ENCODE data around the gene IGSF8.
A peak's percentile ranks its signal among the peaks of the same experiment; 100 is the strongest.

IGSF8 gene, protein sequence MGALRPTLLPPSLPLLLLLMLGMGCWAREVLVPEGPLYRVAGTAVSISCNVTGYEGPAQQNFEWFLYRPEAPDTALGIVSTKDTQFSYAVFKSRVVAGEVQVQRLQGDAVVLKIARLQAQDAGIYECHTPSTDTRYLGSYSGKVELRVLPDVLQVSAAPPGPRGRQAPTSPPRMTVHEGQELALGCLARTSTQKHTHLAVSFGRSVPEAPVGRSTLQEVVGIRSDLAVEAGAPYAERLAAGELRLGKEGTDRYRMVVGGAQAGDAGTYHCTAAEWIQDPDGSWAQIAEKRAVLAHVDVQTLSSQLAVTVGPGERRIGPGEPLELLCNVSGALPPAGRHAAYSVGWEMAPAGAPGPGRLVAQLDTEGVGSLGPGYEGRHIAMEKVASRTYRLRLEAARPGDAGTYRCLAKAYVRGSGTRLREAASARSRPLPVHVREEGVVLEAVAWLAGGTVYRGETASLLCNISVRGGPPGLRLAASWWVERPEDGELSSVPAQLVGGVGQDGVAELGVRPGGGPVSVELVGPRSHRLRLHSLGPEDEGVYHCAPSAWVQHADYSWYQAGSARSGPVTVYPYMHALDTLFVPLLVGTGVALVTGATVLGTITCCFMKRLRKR

DNA sequence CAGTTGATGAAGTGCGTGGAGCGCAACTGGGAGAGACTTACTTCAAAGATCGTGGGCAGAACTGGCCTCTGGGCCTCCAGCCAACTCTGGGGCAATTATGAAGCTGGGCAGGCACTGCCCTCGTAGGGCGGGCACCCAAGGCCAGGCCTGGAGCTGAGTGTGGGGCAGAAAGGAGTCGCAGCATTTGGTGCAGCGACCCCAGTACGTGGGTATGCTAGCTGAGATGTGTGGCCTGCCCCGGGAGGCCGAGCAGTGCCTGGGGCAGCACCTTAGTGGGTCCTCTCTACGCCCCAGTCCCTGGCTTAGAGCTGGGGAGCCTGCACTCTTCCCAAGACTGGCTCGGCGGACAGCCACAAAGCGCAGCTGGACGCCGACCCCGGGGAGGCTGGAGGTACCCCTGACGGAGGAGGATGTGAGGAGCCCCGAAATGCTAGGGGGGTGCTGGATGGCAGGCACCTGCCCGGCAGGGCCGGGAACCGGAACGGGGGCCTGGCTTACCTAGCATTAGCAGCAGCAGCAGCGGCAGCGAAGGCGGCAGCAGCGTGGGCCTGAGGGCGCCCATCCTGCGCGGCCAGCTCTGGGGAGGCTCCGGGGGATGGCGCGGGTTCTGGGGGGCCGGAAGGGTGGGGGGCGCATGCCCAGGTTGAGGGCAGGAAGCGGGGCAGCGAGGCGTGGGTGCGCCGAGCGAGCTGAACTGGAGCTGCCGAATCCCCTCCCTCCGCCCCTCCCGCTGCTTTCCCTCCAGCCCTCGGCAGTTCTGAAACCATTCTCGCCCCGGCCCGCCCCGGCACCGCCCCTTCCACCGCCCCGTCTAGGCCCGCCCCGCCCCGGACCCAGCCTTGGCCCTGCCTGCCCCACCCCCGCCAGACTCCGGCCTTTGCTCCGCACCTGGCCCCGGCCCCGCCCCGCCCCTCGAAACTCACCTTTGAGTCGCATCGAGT is at the start of gene IGSF8:
Gene IGSF8, minus strand, starts transcription at position 709 of the 941 bp plus-strand sequence. Its CDS starts 147 bp downstream, at position 562.
- Histone ChIP-seq H3K36me3 (ENCODE audit: insufficient read depth, low read length) (no peaks in the 10 kb centered on the region), H3K4me3 (ENCODE audit: low read length) (peak within 1 kb of the TSS; percentile 60), H3K9me3 (ENCODE audit: low read length) (no peaks in the 10 kb centered on the region), H3K4me1 (ENCODE audit: insufficient read depth, low read length) (peaks cover 44% of the 10 kb centered on the region), H3K27me3 (ENCODE audit: insufficient read depth, low read length) (no peaks in the 10 kb centered on the region), H2AFZ (ENCODE audit: low read depth, low read length) (peak within 1 kb of the TSS; percentile 63)

DNA sequence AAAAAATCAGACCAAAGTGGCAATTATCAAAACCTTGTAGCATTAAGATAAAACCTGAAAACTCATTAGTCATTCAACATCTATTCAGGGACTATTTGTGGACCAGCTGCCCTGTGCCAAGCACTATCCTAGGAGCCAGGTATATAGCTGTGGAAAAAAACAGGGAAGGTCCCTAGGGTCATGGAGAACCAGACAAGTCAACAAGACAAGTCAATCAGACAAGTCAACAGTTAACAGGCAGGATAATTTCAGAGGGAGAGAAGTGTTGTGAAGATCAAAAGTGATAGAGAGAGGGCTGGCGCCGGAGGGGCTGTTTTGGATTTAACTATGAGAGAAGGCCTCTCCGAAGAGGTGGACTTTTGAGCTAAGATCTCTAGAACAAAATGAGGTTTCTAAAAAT is 49.7 kb upstream of the IGSF8 start:
- no peak overlapping the region for H2AFZ ChIP-seq (ENCODE audit: low read depth, low read length)
- no peaks in the 10 kb centered on the region for H3K36me3 ChIP-seq (ENCODE audit: insufficient read depth, low read length)
- H3K4me1 ChIP-seq (ENCODE audit: insufficient read depth, low read length), result no peaks in the 10 kb centered on the region
- H3K27me3 ChIP-seq (ENCODE audit: insufficient read depth, low read length), result no peaks in the 10 kb centered on the region
- no peak overlapping the region for H3K4me3 ChIP-seq (ENCODE audit: low read length)
- no peaks in the 10 kb centered on the region for H3K9me3 ChIP-seq (ENCODE audit: low read length)

DNA sequence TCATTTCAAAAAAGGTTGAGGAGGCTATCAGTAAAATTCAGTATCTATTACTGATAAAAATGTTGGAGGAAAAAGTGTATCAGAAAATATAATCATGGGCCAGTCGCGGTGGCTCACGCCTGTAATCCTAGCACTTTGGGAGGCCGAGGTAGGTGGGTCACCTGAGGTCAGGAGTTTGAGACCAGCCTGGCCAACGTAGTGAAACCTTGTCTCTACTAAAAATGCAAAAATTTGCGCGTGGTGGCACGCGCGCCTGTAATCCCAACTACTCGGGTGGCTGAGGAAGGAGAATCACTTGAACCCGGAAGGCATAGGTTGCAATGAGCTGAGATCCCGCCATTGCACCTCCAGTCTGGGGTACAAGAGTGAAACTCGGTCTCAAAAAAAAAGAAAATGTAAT is 47.7 kb upstream of the IGSF8 start:
- no peaks in the 10 kb centered on the region for H3K4me1 ChIP-seq (ENCODE audit: insufficient read depth, low read length)
- no peaks in the 10 kb centered on the region for H3K36me3 ChIP-seq (ENCODE audit: insufficient read depth, low read length)
- no peak overlapping the region for H3K4me3 ChIP-seq (ENCODE audit: low read length)
- H2AFZ ChIP-seq (ENCODE audit: low read depth, low read length), result no peak overlapping the region
- H3K27me3 ChIP-seq (ENCODE audit: insufficient read depth, low read length), result no peaks in the 10 kb centered on the region
- no peaks in the 10 kb centered on the region for H3K9me3 ChIP-seq (ENCODE audit: low read length)

- Histone ChIP-seq H3K4me1 (ENCODE audit: insufficient read depth, low read length) (no peaks in the 10 kb centered on the region), H3K36me3 (ENCODE audit: insufficient read depth, low read length) (no peaks in the 10 kb centered on the region), H3K27me3 (ENCODE audit: insufficient read depth, low read length) (no peaks in the 10 kb centered on the region), H3K4me3 (ENCODE audit: low read length) (no peak overlapping the region), H3K9me3 (ENCODE audit: low read length) (no peaks in the 10 kb centered on the region), H2AFZ (ENCODE audit: low read depth, low read length) (no peak overlapping the region)
These were observed 46.5 kb upstream of the IGSF8 start for GRCh38 chr1:160144921-160145320.

GRCh38 chr1:160143695-160144094 is 45.3 kb upstream of the IGSF8 start:
- H2AFZ ChIP-seq (ENCODE audit: low read depth, low read length), result no peak overlapping the region
- H3K4me3 ChIP-seq (ENCODE audit: low read length), result no peak overlapping the region
- no peaks in the 10 kb centered on the region for H3K36me3 ChIP-seq (ENCODE audit: insufficient read depth, low read length)
- no peaks in the 10 kb centered on the region for H3K27me3 ChIP-seq (ENCODE audit: insufficient read depth, low read length)
- H3K9me3 ChIP-seq (ENCODE audit: low read length), result no peaks in the 10 kb centered on the region
- H3K4me1 ChIP-seq (ENCODE audit: insufficient read depth, low read length), result no peaks in the 10 kb centered on the region

GRCh38 chr1:160139840-160140239 is 41.4 kb upstream of the IGSF8 start:
- Histone ChIP-seq H3K9me3 (ENCODE audit: low read length) (peaks cover 3% of the 10 kb centered on the region), H3K27me3 (ENCODE audit: insufficient read depth, low read length) (no peaks in the 10 kb centered on the region), H2AFZ (ENCODE audit: low read depth, low read length) (no peak overlapping the region), H3K36me3 (ENCODE audit: insufficient read depth, low read length) (no peaks in the 10 kb centered on the region), H3K4me3 (ENCODE audit: low read length) (no peak overlapping the region), H3K4me1 (ENCODE audit: insufficient read depth, low read length) (no peaks in the 10 kb centered on the region)

GRCh38 chr1:160137216-160137862 is 38.9 kb upstream of the IGSF8 start:
- H3K9me3 ChIP-seq (ENCODE audit: low read length), result peaks cover 3% of the 10 kb centered on the region
- no peak overlapping the region for H3K4me3 ChIP-seq (ENCODE audit: low read length)
- H3K36me3 ChIP-seq (ENCODE audit: insufficient read depth, low read length), result no peaks in the 10 kb centered on the region

GRCh38 chr1:160136926-160137200 is 38.4 kb upstream of the IGSF8 start:
- peaks cover 3% of the 10 kb centered on the region for H3K9me3 ChIP-seq (ENCODE audit: low read length)
- no peak overlapping the region for H3K4me3 ChIP-seq (ENCODE audit: low read length)
- no peak overlapping the region for H2AFZ ChIP-seq (ENCODE audit: low read depth, low read length)
- no peaks in the 10 kb centered on the region for H3K4me1 ChIP-seq (ENCODE audit: insufficient read depth, low read length)
- no peaks in the 10 kb centered on the region for H3K36me3 ChIP-seq (ENCODE audit: insufficient read depth, low read length)
- no peaks in the 10 kb centered on the region for H3K27me3 ChIP-seq (ENCODE audit: insufficient read depth, low read length)

More at GRCh38 chr1:160137216-160137862, 38.9 kb upstream of the IGSF8 start:
- Histone ChIP-seq H3K27me3 (ENCODE audit: insufficient read depth, low read length) (no peaks in the 10 kb centered on the region), H3K4me1 (ENCODE audit: insufficient read depth, low read length) (no peaks in the 10 kb centered on the region), H2AFZ (ENCODE audit: low read depth, low read length) (no peak overlapping the region)

DNA sequence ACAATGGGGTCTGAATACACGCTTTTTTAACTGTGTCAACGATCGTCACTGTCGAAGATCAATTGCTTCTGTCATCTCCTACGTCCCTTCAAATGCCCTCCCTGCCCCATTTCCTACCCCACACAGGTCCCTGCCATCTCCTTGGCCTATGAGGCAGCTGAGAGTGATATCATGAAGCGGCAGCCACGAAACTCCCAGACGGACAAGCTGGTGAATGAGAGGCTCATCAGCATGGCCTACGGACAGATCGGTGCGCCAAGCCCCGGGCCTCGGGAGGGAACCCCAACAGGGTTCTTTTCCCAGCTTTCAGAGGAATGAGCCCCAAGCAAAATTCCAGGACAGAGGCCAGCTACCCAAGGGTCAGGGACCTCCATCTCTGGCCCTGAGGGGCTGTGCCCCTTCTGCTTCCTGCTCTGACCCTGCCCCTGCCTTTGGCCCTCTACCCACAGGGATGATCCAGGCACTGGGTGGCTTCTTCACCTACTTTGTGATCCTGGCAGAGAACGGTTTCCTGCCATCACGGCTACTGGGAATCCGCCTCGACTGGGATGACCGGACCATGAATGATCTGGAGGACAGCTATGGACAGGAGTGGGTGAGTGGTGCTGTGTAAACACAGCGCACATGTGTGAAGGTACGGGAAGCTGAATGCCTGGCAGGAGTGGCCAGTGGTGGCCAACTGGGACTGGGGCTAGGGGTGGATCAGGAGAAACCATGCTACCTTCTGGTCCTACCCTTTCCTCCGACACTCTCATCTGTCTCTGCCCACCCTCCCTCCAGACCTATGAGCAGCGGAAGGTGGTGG is 37.9 kb upstream of the IGSF8 start:
- Histone ChIP-seq H3K27me3 (ENCODE audit: insufficient read depth, low read length) (no peaks in the 10 kb centered on the region), H2AFZ (ENCODE audit: low read depth, low read length) (no peak overlapping the region), H3K36me3 (ENCODE audit: insufficient read depth, low read length) (no peaks in the 10 kb centered on the region), H3K4me3 (ENCODE audit: low read length) (no peak overlapping the region), H3K4me1 (ENCODE audit: insufficient read depth, low read length) (no peaks in the 10 kb centered on the region), H3K9me3 (ENCODE audit: low read length) (peaks cover 3% of the 10 kb centered on the region)

- no peaks in the 10 kb centered on the region for H3K4me1 ChIP-seq (ENCODE audit: insufficient read depth, low read length)
- peaks cover 3% of the 10 kb centered on the region for H3K9me3 ChIP-seq (ENCODE audit: low read length)
- no peak overlapping the region for H2AFZ ChIP-seq (ENCODE audit: low read depth, low read length)
- H3K4me3 ChIP-seq (ENCODE audit: low read length), result no peak overlapping the region
- no peaks in the 10 kb centered on the region for H3K27me3 ChIP-seq (ENCODE audit: insufficient read depth, low read length)
- H3K36me3 ChIP-seq (ENCODE audit: insufficient read depth, low read length), result no peaks in the 10 kb centered on the region
These were observed 36.6 kb upstream of the IGSF8 start for GRCh38 chr1:160134791-160135572.

DNA sequence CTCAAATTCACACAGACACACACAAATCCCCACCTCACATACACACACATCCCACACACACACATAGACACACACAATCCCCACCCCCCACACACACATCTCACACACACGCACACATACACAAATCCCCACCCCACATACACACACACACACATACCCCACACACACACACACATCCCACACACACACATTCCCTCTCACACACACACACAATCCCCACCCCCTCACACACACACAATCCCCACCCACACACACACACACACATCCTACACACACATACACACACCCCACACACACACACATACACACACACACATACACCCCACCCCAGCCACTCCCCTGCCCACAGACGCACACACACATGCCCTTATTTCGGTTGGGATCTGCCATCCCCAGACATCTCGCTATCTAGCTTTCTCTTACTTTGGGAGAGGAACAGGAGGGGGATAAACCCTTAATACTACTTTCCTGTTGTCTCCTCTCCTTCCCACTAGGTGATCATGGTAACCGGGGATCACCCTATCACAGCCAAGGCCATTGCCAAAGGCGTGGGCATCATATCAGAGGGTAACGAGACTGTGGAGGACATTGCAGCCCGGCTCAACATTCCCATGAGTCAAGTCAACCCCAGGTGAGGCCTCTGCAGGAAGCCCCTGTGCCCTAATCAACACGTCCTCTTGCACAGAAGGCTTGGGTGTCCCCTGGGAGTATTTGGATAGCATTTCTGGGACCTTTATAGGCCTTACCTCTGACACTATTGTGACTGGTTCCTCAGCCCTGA is 35.8 kb upstream of the IGSF8 start:
- Histone ChIP-seq H3K9me3 (ENCODE audit: low read length) (peaks cover 3% of the 10 kb centered on the region), H3K36me3 (ENCODE audit: insufficient read depth, low read length) (no peaks in the 10 kb centered on the region)

More for the DNA sequence above, 35.8 kb upstream of the IGSF8 start:
- no peak overlapping the region for H2AFZ ChIP-seq (ENCODE audit: low read depth, low read length)
- no peak overlapping the region for H3K4me3 ChIP-seq (ENCODE audit: low read length)
- H3K27me3 ChIP-seq (ENCODE audit: insufficient read depth, low read length), result no peaks in the 10 kb centered on the region
- no peaks in the 10 kb centered on the region for H3K4me1 ChIP-seq (ENCODE audit: insufficient read depth, low read length)

Measured in neuron (in vitro differentiated cells).